Measurements from ENCODE around the gene CPAMD8. TPM values are rescaled to one million over a fixed set of nuclear protein-coding genes. Genes with fewer than 3 reads are reported as not detected.
A peak's percentile ranks its signal among the peaks of the same experiment; 100 is the strongest.

Gene CPAMD8
- total RNA-seq, 1 donor = 0.36 TPM

- Histone ChIP-seq H2AFZ (ENCODE audit: low read length) (no peak overlapping the region), H3K27ac (ENCODE audit: low read depth, low read length) (no peak overlapping the region), H3K36me3 (ENCODE audit: insufficient read depth, low read length) (no peaks in the 10 kb centered on the region), H3K4me3 (ENCODE audit: insufficient read depth, low read length) (no peak overlapping the region), H3K9me3 (ENCODE audit: low read depth, low read length) (peaks cover 5% of the 10 kb centered on the region), H4K20me1 (ENCODE audit: insufficient read depth, low read length) (no peaks in the 10 kb centered on the region), H3K4me1 (ENCODE audit: insufficient read depth, low read length) (peaks cover 12% of the 10 kb centered on the region), H3K4me2 (ENCODE audit: insufficient read depth, low read length) (no peak overlapping the region), H3K27me3 (ENCODE audit: insufficient read depth, low read length) (peaks cover 29% of the 10 kb centered on the region), H3K79me2 (ENCODE audit: insufficient read depth, low read length) (no peaks in the 10 kb centered on the region)
- TF ChIP-seq CTCF (IDR thresholded peaks at IDR 0.05; ENCODE audit: extremely low read depth, low read depth, low read length) = no peak
- DNase-seq (ENCODE audit: insufficient read length, low spot score, missing footprints) = no peak
Measured at GRCh38 chr19:17022738-17023137, 3.9 kb downstream of the CPAMD8 start.

GRCh38 chr19:17021793-17022590 lies 4.6 kb downstream of the CPAMD8 start:
- H4K20me1 ChIP-seq (ENCODE audit: insufficient read depth, low read length) = no peaks in the 10 kb centered on the region
- no peaks in the 10 kb centered on the region for H3K36me3 ChIP-seq (ENCODE audit: insufficient read depth, low read length)
- no peak for TF ChIP-seq CTCF (IDR thresholded peaks at IDR 0.05; ENCODE audit: extremely low read depth, low read depth, low read length)
- no peak overlapping the region for H3K27ac ChIP-seq (ENCODE audit: low read depth, low read length)
- peaks cover 12% of the 10 kb centered on the region for H3K4me1 ChIP-seq (ENCODE audit: insufficient read depth, low read length)
- H3K4me3 ChIP-seq (ENCODE audit: insufficient read depth, low read length) = no peak overlapping the region
- H3K4me2 ChIP-seq (ENCODE audit: insufficient read depth, low read length) = no peak overlapping the region
- H3K79me2 ChIP-seq (ENCODE audit: insufficient read depth, low read length) = no peaks in the 10 kb centered on the region
- no peak overlapping the region for H2AFZ ChIP-seq (ENCODE audit: low read length)
- peaks cover 5% of the 10 kb centered on the region for H3K9me3 ChIP-seq (ENCODE audit: low read depth, low read length)
- peaks cover 24% of the 10 kb centered on the region for H3K27me3 ChIP-seq (ENCODE audit: insufficient read depth, low read length)
- peak; percentile 95 for DNase-seq (ENCODE audit: insufficient read length, low spot score, missing footprints)

GRCh38 chr19:17021328-17021727 lies 5.3 kb downstream of the CPAMD8 start:
- Histone ChIP-seq H3K9me3 (ENCODE audit: low read depth, low read length) (peaks cover 5% of the 10 kb centered on the region), H4K20me1 (ENCODE audit: insufficient read depth, low read length) (no peaks in the 10 kb centered on the region), H3K4me1 (ENCODE audit: insufficient read depth, low read length) (peaks cover 12% of the 10 kb centered on the region), H3K79me2 (ENCODE audit: insufficient read depth, low read length) (no peaks in the 10 kb centered on the region), H3K36me3 (ENCODE audit: insufficient read depth, low read length) (no peaks in the 10 kb centered on the region), H3K27me3 (ENCODE audit: insufficient read depth, low read length) (peaks cover 24% of the 10 kb centered on the region), H3K4me2 (ENCODE audit: insufficient read depth, low read length) (no peak overlapping the region), H3K4me3 (ENCODE audit: insufficient read depth, low read length) (no peak overlapping the region), H2AFZ (ENCODE audit: low read length) (no peak overlapping the region), H3K27ac (ENCODE audit: low read depth, low read length) (no peak overlapping the region)
- no peak for TF ChIP-seq CTCF (IDR thresholded peaks at IDR 0.05; ENCODE audit: extremely low read depth, low read depth, low read length)
- DNase-seq (ENCODE audit: insufficient read length, low spot score, missing footprints) = peak; percentile 86

GRCh38 chr19:17020823-17021222 lies 5.8 kb downstream of the CPAMD8 start:
- Histone ChIP-seq H3K4me1 (ENCODE audit: insufficient read depth, low read length) (peaks cover 12% of the 10 kb centered on the region), H2AFZ (ENCODE audit: low read length) (no peak overlapping the region), H3K27ac (ENCODE audit: low read depth, low read length) (no peak overlapping the region), H3K36me3 (ENCODE audit: insufficient read depth, low read length) (no peaks in the 10 kb centered on the region), H3K9me3 (ENCODE audit: low read depth, low read length) (peaks cover 5% of the 10 kb centered on the region), H3K79me2 (ENCODE audit: insufficient read depth, low read length) (no peaks in the 10 kb centered on the region), H3K27me3 (ENCODE audit: insufficient read depth, low read length) (peaks cover 24% of the 10 kb centered on the region), H3K4me2 (ENCODE audit: insufficient read depth, low read length) (no peak overlapping the region), H3K4me3 (ENCODE audit: insufficient read depth, low read length) (no peak overlapping the region), H4K20me1 (ENCODE audit: insufficient read depth, low read length) (no peaks in the 10 kb centered on the region)
- DNase-seq (ENCODE audit: insufficient read length, low spot score, missing footprints) = peak; percentile 86
- no peak for TF ChIP-seq CTCF (IDR thresholded peaks at IDR 0.05; ENCODE audit: extremely low read depth, low read depth, low read length)
